ENCODE measurements around the gene WNT7B.
A peak's percentile ranks its signal among the peaks of the same experiment; 100 is the strongest.

Gene WNT7B

GRCh38 chr22:45994491-45995404 lies 17.8 kb upstream of the WNT7B start:
- H3K4me3 ChIP-seq (ENCODE audit: low read depth, low read length) = no peak overlapping the region
- TF ChIP-seq, protein P1, sequence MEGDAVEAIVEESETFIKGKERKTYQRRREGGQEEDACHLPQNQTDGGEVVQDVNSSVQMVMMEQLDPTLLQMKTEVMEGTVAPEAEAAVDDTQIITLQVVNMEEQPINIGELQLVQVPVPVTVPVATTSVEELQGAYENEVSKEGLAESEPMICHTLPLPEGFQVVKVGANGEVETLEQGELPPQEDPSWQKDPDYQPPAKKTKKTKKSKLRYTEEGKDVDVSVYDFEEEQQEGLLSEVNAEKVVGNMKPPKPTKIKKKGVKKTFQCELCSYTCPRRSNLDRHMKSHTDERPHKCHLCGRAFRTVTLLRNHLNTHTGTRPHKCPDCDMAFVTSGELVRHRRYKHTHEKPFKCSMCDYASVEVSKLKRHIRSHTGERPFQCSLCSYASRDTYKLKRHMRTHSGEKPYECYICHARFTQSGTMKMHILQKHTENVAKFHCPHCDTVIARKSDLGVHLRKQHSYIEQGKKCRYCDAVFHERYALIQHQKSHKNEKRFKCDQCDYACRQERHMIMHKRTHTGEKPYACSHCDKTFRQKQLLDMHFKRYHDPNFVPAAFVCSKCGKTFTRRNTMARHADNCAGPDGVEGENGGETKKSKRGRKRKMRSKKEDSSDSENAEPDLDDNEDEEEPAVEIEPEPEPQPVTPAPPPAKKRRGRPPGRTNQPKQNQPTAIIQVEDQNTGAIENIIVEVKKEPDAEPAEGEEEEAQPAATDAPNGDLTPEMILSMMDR (IDR thresholded peaks at IDR 0.05; ENCODE audit: borderline replicate concordance, insufficient read depth, low read depth, low read length) = peak; percentile 98

- TF ChIP-seq, protein P1 (IDR thresholded peaks at IDR 0.05; ENCODE audit: borderline replicate concordance, insufficient read depth, low read depth, low read length) = no peak
- H3K4me3 ChIP-seq (ENCODE audit: low read depth, low read length) = no peak overlapping the region
These were observed 16.9 kb upstream of the WNT7B start for GRCh38 chr22:45993841-45994240.

GRCh38 chr22:45993143-45993692 lies 16.3 kb upstream of the WNT7B start:
- TF ChIP-seq, protein P1 (IDR thresholded peaks at IDR 0.05; ENCODE audit: borderline replicate concordance, insufficient read depth, low read depth, low read length) = no peak
- no peak overlapping the region for H3K4me3 ChIP-seq (ENCODE audit: low read depth, low read length)

DNA sequence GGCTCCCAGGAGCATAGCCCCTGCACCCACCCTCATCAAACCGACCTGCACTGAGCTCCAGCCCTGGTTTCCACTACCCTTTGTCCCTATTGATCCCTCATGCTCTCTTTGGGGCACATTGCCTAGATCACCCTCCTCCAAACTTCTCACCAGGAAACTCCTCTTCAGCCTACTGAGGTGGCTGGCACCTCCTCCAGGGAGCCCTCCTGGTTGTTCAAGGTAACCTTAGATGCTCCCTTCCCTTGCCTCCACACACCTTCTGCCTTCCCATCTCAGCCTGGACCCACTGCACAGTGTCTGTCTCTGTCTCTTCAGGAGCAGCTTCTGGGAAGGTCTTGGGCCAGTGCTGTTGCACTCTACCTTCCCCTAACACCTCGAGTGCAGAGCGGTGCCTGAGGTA lies 15.8 kb upstream of the WNT7B start:
- TF ChIP-seq, protein P1 (IDR thresholded peaks at IDR 0.05; ENCODE audit: borderline replicate concordance, insufficient read depth, low read depth, low read length) = no peak
- no peak overlapping the region for H3K4me3 ChIP-seq (ENCODE audit: low read depth, low read length)

DNA sequence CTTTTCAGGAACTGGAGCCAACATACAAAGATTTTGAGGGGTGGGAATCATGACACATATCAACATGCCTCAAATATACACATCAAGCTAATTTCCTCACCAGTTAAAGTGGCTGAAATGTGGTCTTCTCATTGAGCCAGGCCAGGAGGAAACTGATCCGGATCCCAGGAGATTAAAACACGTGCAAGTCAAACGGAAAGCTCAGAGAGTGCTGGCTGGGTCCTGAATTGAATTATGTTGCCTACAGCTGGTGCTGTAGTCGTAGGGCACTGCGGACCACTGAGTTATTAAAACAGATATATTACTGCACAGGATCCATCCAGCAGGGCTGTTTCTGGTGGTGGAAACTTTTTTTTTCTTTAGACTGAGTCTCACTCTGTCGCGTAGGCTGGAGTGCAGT lies 14.1 kb upstream of the WNT7B start:
- TF ChIP-seq, protein P1 (IDR thresholded peaks at IDR 0.05; ENCODE audit: borderline replicate concordance, insufficient read depth, low read depth, low read length) = no peak
- H3K4me3 ChIP-seq (ENCODE audit: low read depth, low read length) = no peak overlapping the region

GRCh38 chr22:45987136-45987861 lies 10.3 kb upstream of the WNT7B start:
- no peak overlapping the region for H3K4me3 ChIP-seq (ENCODE audit: low read depth, low read length)
- TF ChIP-seq, protein P1 (IDR thresholded peaks at IDR 0.05; ENCODE audit: borderline replicate concordance, insufficient read depth, low read depth, low read length) = no peak
